HG03045 (cell line): ENCODE measurements around the gene PDGFRB.

Experiments used
- ATAC-seq: cut with Tn5 transposase; IDR thresholded peaks from one replicate; pipeline ENCODE4 v1.9.1; 2021; ENCODE audit warnings: mild to moderate bottlenecking, moderate library complexity; ENCODE audit not compliant: unreplicated experiment

The PDGFRB gene

DNA sequence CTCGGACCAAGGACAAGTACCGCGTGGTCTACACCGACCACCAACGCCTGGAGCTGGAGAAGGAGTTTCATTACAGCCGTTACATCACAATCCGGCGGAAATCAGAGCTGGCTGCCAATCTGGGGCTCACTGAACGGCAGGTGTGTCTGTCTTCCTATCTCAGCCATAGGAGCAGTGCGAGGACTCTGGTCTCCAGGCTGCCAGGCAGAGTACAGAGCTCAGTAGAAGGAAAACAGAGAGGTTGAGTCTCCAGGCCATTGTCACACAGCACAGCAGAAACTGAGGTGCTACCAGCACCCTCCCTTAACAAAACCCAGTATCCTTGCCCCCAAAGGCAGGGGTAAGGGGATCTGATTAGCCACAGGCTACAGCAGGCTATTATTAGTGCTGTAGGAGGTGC lies 27.1 kb upstream of the PDGFRB start:
- ATAC-seq, result no peak

DNA sequence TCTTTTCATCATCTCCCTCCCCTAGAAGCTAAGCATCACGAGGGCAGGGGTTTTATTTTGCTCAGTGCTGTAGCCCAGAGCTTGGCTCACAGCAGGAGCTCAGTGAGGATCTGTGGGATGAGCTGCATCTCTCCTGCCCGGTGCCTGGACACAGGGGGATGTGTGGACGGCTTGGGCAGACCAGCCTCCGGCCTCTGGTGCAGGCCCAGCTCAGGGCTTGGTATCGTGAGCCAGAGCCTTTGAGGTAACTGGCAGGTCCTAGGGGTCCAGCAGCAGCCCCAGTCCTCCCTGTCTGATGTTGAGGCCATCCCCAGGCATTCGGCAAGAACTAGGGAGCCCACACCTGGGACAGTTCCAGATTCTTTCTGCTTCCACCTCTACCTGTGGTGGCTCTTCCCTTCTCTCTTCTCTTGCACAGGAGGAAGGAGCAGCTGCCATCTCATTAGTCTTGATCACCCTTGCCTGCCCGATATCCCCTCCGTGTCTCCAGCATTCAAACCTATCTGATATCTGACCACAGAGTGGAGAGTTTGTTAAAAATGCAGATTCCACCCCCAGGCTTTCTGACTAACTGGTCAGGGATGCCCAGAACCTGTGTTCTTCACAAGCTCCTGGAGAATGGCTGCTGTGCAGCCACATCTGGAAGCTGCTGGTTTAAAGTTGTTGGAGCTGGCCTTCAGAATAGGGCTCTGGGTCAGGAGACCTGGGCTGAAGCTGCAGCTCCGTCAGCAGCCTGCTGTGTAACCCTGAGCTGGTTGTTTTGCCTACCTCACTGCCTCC lies 26.3 kb upstream of the PDGFRB start:
- no peak for ATAC-seq

DNA sequence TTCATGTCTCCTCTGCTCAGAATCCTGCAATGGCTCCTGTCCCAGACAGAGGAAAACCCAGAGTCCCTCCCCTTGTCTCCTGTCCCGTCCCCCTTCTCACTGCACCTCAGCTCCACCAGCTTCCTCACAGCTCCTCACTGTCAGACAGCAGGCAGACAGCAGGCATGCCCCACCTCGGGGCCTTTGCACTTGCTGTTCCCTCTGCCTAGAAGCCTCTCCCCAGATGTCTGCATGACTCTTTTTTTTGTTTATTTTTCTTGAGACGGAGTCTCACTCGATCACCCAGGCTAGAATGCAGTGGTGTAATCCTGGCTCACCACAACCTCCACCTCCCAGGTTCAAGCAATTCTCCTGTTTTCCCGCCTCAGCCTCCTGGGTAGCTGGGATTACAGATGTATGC lies 25.4 kb upstream of the PDGFRB start:
- no peak for ATAC-seq

DNA sequence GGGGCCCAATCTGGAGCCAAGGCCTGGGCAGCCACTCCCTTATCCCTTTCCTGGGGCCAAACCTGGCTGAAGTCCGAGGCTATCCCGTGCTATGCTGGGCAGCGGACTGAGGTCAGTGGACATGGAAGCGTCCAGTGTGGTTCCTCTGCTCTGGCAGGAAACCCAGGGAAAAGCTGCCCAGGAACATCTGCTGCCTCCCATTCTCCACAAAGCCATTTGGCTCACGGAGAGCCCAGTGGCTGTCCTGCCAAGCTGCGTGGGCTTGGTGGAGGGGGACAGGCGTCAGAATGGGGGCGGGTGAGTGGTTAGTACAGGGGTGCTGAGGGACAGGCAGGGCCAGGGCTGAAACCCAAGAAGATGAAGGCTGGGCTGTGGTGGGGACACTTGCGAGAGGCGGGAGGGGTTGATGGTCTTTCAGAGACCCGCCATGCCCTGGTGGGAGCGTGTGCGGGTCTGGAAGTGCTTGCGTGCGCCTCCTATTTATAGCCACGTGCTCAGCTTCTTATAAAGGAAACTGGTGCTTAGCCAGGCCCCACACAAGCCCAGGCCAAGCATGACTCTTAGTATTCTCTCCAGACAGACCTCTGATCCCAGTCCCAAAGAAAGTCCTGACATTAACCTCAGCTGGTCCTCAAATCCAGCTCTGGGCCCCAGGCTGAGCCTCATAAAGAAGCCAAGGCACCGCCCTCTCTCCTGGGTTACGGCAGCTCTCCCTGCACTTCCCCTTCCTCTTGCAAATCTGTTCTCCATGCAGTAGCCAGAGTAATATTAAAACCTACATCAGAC lies 24.8 kb upstream of the PDGFRB start:
- no peak for ATAC-seq

DNA sequence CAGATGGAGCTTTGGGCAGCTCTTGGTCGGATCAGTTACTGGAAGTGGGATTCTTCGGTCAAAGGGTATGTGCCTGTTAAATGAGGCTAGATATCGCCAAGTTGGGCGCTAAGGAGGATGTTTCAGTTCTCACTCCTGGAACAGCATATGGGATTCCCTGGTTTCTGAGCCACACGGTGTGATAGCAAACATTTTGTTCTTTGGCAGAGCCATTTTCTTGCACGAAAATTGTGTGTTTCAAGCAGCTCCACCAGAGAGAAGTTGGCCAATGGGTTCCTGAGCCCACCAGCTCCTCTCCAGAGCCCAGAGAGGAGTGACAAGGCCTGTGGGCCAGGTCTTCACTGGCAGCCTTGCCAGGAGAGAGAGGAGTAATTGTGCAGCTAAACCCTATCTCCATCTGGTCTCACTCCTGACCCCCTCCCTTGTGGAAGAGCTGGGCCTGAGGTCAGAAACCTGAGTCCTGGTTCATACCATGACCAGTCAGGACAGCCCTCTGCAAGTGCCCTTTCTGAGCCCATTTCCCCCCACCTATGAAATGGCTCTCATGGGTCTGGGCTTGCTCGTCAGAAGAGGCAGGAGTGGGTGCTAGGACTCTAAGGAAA lies 23.5 kb upstream of the PDGFRB start:
- ATAC-seq, result no peak

DNA sequence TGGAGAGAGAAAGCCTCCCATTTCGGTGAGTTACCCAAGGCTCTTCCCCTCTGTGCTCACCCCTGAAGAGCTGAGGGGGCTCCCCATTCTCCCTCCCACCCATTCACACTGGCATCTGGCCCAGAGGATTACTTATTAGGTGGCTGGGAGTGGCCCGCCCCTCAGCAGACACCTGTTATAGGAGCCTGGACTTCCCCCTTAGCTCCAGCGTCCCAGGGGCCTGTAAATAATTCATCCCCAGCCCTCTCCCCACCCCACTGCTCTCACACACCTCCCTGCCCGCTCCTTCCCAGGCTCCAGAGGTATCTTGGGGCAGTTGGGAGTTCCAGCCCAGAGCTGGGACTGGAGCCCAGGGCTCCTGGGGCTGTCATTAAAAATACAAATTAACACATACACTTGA lies 22.6 kb upstream of the PDGFRB start:
- no peak for ATAC-seq

DNA sequence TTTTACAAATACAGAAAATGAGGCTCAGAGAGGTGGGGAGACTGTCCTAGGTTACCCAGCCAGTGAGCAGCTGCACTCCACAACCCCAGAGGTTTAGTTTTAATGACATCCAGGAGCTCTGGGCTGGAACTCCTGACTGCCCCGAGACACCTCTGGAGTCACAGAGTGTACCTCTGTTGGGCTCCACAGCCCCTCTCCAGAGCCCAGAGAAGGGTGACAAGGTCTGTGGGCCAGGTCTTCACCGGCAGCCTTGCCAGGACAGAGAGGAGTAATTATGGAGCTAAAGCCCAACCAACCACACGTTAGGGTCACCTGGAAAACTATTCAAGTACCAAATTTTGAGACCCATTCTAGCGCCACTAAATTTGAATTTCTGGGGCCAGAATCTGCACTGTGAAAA lies 22.1 kb upstream of the PDGFRB start:
- no peak for ATAC-seq

DNA sequence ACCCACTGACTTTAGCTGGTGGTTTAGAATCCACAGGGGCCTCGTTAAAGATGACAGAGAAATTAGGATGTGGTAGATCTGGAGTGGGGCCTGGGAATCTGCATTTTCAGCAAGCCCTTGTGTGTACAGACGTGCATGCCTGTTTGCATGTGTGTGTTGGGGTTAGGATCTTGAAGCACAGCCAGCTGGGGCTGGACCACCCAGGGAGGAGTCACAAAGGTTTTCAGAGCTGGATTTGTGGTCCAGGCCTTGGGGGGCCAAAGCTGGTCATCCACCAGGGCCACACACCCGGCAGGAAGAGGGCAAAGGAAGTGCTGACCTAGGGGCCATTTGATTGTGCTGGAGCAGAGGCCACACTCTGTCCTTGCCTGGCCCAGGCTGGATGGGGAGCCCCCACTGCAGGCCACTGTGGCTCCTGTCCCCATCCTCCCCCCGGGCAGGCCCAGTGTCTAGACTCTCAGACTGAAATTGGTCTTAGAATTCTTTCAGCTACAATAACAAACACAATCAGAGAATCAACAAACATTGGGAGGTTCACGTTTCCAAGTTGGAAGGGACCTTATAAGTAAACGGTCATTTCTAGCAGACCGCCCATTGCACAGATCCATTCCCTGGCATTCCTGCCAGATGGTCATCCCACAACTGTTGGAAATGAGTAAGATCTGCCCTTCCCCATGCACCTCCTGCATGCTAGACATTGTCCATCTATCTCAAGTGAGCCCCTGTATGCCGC lies 21.3 kb upstream of the PDGFRB start:
- no peak for ATAC-seq

DNA sequence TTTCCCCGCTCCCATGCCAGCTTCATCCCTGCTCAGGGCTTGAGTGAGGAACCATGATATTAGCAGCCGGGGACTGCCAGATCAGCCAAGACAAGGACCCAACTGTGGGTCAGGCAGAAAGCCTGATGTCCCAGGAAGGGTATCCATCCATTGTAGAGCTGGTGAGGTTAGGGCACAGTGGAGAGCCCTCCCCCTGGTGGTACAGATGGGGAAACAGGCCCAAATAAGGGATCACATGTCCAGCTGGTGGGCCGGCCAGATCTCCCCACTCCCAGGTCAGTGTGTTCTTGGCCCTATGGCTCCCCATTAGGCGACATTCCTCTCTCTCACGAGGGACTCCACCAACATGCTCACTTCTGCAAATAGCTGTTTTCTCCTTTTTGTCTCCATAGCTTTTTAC lies 19.9 kb upstream of the PDGFRB start:
- ATAC-seq, result no peak

DNA sequence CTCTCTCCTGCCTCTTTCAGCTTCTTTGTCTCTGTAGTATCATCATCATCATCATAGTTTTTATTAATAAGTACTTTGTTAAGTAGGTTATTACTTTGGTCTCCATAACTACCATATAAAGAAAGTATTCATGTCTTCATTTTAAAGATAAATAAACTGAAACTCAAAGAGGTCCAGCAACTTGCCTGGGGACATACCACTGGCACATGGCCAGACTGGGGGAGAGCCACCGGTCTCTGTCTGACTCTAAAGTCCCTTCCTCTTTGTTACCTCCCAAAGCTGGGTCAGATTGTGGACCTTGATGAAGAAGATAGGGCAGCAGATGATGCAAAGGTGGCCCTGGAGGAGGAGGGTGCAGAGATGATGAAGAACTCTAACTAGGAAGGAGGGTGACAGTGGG lies 19.4 kb upstream of the PDGFRB start:
- no peak for ATAC-seq

DNA sequence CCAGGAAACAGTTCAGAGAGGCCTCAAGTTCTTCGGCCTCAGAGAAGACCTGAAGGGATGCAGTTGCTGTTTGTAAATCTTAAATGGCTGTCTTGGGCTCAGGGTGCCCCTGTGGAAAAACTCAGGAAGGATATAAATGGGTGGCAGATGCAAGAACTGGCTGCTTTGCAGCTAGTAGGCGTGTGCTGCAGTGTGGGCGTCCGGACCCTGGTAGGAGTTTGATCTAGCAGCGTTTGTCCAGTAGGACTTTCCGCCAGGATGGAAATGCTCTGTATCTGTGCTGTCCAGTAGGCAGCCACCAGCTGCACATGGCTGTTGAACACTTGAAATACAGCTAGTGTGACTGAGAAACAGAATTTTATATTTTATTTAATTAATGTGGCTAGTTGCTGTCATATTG lies 18.6 kb upstream of the PDGFRB start:
- no peak for ATAC-seq

DNA sequence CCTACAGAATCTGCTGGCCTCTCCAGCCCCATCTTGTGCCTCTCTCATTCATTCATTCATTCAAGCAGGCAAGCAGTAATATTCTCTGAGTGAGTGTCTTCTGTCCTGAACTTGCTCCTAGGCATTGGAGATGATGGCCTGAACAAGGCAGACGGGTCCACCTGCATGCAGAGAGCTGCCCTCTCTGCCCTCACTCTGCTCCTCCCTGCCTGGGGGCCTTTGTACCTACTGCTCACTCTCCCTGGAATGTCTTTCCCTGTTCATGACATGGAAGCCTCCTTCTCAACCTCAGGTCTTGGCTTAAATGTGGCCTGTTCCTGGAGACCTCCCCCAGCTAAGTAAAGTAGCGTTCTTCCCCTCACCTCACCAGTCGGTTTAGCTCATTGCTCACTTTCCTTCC lies 17.5 kb upstream of the PDGFRB start:
- ATAC-seq, result no peak

DNA sequence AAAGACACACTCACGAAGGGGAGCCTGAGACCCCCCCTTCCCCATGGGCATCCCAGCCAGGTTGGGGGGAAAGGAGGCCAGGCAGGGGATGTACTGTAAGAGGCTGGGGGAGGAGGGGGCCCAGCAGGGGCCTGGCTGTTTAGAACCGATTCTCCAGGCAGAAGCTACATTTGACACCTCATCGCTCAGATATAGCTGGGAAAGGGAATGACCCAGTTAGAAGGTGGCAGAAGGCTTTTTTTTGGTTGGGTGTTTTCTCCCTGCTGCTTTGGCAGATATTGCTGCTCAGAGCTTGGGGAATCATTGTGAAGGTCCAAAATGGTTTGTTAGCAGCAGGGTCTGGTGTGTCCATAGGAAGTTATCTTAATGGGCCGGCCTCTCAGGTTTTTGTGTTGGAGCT lies 16.9 kb upstream of the PDGFRB start:
- no peak for ATAC-seq

DNA sequence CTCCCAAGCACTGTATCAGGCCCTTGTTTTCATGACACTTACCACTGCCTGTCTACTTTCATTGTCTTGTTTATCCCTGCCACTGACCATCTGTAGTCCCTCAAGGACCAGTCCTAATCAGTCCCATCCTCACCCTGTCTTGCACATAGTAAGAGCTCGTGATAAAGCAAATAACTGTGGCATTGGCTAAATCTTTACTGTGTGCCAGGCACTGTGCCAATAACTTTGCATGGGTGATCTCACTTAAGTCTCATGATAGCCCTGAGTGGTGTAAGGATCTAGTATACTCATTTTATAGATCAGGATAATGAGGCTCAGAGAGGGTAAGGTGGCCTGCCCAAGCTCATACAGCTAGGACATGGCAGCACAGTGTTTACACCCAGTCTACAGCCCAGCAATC lies 16.5 kb upstream of the PDGFRB start:
- ATAC-seq, result no peak

DNA sequence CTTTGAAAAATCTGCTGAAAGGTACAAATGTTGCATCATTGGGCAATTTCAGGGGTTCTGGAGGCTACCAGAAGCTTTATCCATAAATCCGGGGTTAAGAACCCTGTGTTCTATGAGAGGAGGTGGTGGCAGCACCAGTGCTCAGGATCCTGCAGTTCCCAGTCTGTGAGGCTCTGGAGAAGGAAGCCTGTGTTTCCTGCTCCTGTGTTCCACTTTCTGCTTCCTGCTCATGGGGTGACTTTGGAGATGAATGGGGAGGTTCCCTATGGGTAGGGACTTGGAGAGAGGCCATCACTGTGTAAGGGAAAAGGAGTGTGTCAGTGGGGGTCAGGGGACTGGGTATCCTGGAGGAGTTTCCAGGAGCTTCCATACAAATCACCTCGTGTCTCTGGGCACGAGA lies 13.2 kb upstream of the PDGFRB start:
- ATAC-seq, result no peak

DNA sequence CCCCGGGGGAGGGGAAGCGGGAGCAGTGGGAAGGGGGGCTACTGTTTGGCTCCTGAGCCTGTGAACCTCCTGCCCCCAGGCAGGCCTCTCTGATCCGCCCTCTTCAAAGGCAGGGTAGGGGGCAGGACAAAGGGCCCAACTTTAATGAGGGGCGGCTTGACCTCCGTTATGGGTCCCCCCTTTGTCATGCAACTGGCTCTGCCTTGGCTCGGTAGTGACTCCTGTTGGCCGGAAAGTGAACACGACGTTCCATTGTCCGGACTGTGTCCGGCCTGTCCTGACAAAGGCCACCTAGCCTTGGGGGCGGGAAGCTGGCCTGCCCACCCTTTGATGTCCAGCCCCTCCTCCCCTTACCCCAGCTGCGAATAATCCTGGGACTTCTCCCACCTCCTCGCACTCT lies 12.3 kb upstream of the PDGFRB start:
- no peak for ATAC-seq

DNA sequence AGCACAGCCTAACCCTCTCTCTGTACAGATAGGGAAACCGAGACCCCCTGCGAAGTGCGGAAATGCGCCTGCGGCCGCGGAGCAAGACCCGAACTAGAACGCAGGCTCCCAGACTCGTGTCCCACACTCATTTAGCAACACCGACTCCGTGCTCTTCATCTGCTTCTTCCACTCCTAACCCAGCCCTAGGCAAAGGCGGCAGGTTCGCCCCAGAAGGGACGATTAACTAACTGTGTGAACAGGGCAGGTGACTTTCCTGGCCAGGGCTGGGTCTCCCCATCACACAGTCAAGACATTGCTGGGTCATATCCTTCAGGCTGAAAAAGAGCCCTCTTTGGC lies 11.8 kb upstream of the PDGFRB start:
- ATAC-seq, result no peak

DNA sequence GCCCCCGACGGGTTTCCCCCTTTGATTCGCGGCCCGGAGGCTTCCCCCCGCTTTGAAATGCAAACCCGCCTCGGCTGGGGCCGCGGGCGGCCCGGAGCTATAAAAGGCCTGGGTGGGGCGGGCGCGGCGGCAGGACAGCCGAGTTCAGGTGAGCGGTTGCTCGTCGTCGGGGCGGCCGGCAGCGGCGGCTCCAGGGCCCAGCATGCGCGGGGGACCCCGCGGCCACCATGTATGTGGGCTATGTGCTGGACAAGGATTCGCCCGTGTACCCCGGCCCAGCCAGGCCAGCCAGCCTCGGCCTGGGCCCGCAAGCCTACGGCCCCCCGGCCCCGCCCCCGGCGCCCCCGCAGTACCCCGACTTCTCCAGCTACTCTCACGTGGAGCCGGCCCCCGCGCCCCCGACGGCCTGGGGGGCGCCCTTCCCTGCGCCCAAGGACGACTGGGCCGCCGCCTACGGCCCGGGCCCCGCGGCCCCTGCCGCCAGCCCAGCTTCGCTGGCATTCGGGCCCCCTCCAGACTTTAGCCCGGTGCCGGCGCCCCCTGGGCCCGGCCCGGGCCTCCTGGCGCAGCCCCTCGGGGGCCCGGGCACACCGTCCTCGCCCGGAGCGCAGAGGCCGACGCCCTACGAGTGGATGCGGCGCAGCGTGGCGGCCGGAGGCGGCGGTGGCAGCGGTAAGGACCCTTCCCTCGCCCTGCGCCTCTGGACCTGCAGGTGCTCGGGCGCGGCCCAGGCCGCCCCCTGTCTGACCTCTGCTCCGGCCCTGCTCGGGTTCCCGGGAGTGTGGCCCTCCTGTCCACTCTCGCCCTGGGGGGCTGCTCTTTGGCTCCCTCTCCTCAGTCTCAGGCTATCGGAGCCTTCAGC lies 11.2 kb upstream of the PDGFRB start, which contains the start of gene CDX1:
Gene CDX1 (plus strand): TSS at position 129 of the 862 bp plus-strand sequence. CDS start 99 bp downstream, at position 228.
- no peak for ATAC-seq

DNA sequence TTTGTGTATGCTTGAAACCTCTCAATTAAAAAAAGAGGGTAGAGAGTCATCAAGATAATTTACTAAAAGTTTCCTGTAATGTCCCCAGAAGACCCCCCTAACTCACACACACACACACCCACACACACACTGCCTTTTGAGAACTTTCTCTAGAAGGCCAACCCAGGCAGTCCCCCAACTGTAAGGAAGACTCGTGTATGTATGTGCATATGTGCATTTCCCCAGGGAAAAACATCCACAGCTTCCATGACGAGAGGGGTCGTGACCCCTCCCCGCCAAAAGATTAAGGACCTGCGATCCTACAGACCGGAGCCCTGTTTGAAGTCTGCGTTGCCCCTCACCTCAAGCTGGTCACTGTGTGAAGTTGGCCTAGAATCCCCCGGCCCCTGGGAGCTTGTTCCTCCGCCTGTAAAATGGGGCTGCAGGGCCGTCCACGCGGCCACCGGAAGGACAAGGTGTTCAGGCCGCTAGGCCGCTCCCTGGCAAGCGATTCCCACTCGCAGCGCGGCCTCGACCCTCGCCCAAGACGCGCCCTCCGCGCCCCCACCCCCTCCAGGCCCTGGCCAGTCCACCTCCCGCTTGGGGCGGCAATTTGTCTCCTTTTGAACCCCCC lies 10.5 kb upstream of the PDGFRB start:
- no peak for ATAC-seq
